Effector memory CD8-positive, alpha-beta T cell (primary cell): ENCODE data around the gene PLEKHG1.

Experiments
- ATAC-seq: fragments of 150-1000 bp; cut with Tn5 transposase; replicated peaks from 2 replicates; pipeline ENCODE4 v1.10.0; 2021; ENCODE audit warnings: mild to moderate bottlenecking, moderate library complexity
- DNase-seq, 3 experiments: peaks; one replicate each; pipeline ENCODE4 v3.0.0; 2021
- H3K27ac Mint-ChIP-seq, 2 donors: one replicate each; pipeline ENCODE4 v1.8.0; 2022; ENCODE audit warnings: mild to moderate bottlenecking in 2 of 2, mixed read lengths in 2 of 2, moderate library complexity in 2 of 2
- H3K27me3 Mint-ChIP-seq, 2 donors: one replicate each; pipeline ENCODE4 v1.8.0; 2022; ENCODE audit warnings: mixed read lengths in 2 of 2
- H3K36me3 Mint-ChIP-seq: one replicate; pipeline ENCODE4 v1.8.0; 2022; ENCODE audit warnings: mild to moderate bottlenecking, moderate library complexity, mixed read lengths; ENCODE audit not compliant: insufficient read depth
- H3K4me1 Mint-ChIP-seq, 2 donors: one replicate each; pipeline ENCODE4 v1.8.0; 2022; ENCODE audit warnings: low read depth in 2 of 2, mixed read lengths in 2 of 2
- H3K4me3 Mint-ChIP-seq, 2 donors: one replicate each; pipeline ENCODE4 v1.8.0; 2022; ENCODE audit warnings: mild to moderate bottlenecking in 2 of 2, mixed read lengths in 2 of 2, moderate library complexity in 2 of 2
- H3K9me3 Mint-ChIP-seq, 2 donors: one replicate each; pipeline ENCODE4 v1.8.0; 2022; ENCODE audit warnings: mixed read lengths in 2 of 2

The PLEKHG1 gene

GRCh38 chr6:150617062-150617461, 17.4 kb downstream of the PLEKHG1 start:
- H3K4me1 Mint-ChIP-seq, result peaks cover 0 to 4% of the 10 kb centered on the region in 2 donors
- no peak for DNase-seq
- peaks cover 0 to 22% of the 10 kb centered on the region in 2 donors for H3K27me3 Mint-ChIP-seq
- no peaks in the 10 kb centered on the region for H3K36me3 Mint-ChIP-seq
- ATAC-seq, result no peak
- H3K9me3 Mint-ChIP-seq, result no peaks in the 10 kb centered on the region
- no peak overlapping the region for H3K4me3 Mint-ChIP-seq
- no peak overlapping the region for H3K27ac Mint-ChIP-seq

- no peaks in the 10 kb centered on the region for H3K36me3 Mint-ChIP-seq
- no peak for DNase-seq
- H3K27ac Mint-ChIP-seq, result no peak overlapping the region
These were observed 18.1 kb downstream of the PLEKHG1 start for GRCh38 chr6:150617496-150618460.

GRCh38 chr6:150619275-150619674, 19.6 kb downstream of the PLEKHG1 start:
- Mint-ChIP-seq H3K9me3 (no peaks in the 10 kb centered on the region), H3K27me3 (peaks cover 0 to 8% of the 10 kb centered on the region in 2 donors), H3K36me3 (no peaks in the 10 kb centered on the region), H3K27ac (no peak overlapping the region), H3K4me1 (peaks cover 4 to 10% of the 10 kb centered on the region in 2 donors), H3K4me3 (no peak overlapping the region)
- DNase-seq, result no peak
- ATAC-seq, result no peak

More at GRCh38 chr6:150617496-150618460, 18.1 kb downstream of the PLEKHG1 start:
- Mint-ChIP-seq H3K4me3 (no peak overlapping the region), H3K27me3 (peaks cover 0 to 18% of the 10 kb centered on the region in 2 donors), H3K9me3 (no peaks in the 10 kb centered on the region), H3K4me1 (peaks cover 0 to 5% of the 10 kb centered on the region in 2 donors)
- no peak for ATAC-seq

- H3K4me3 Mint-ChIP-seq, result no peak overlapping the region
- H3K9me3 Mint-ChIP-seq, result no peaks in the 10 kb centered on the region
- H3K27me3 Mint-ChIP-seq, result peaks cover 0 to 8% of the 10 kb centered on the region in 2 donors
- ATAC-seq (no peak), DNase-seq (no peak)
- no peaks in the 10 kb centered on the region for H3K36me3 Mint-ChIP-seq
- H3K4me1 Mint-ChIP-seq, result peaks cover 4 to 10% of the 10 kb centered on the region in 2 donors
- H3K27ac Mint-ChIP-seq, result no peak overlapping the region
These were observed 20.6 kb downstream of the PLEKHG1 start for GRCh38 chr6:150620244-150620643.

GRCh38 chr6:150620763-150621162, 21.1 kb downstream of the PLEKHG1 start:
- no peak overlapping the region for H3K4me3 Mint-ChIP-seq
- no peaks in the 10 kb centered on the region for H3K36me3 Mint-ChIP-seq
- no peaks in the 10 kb centered on the region for H3K9me3 Mint-ChIP-seq
- DNase-seq, result no peak
- H3K4me1 Mint-ChIP-seq, result peaks cover 4 to 10% of the 10 kb centered on the region in 2 donors
- H3K27ac Mint-ChIP-seq, result no peak overlapping the region
- peaks cover 0 to 8% of the 10 kb centered on the region in 2 donors for H3K27me3 Mint-ChIP-seq
- ATAC-seq, result no peak

GRCh38 chr6:150622476-150622875, 22.8 kb downstream of the PLEKHG1 start:
- Mint-ChIP-seq H3K27ac (no peak overlapping the region), H3K27me3 (peaks cover 0 to 8% of the 10 kb centered on the region in 2 donors), H3K4me1 (peaks cover 4 to 10% of the 10 kb centered on the region in 2 donors), H3K4me3 (no peak overlapping the region), H3K36me3 (no peaks in the 10 kb centered on the region), H3K9me3 (no peaks in the 10 kb centered on the region)
- no peak for DNase-seq
- no peak for ATAC-seq

- ATAC-seq (peak; percentile 76), DNase-seq (no peak)
- Mint-ChIP-seq H3K27ac (no peak overlapping the region), H3K27me3 (peaks cover 0 to 8% of the 10 kb centered on the region in 2 donors), H3K36me3 (no peaks in the 10 kb centered on the region), H3K4me1 (peaks cover 4 to 10% of the 10 kb centered on the region in 2 donors), H3K4me3 (no peak overlapping the region), H3K9me3 (no peaks in the 10 kb centered on the region)
These were observed 23.5 kb downstream of the PLEKHG1 start for GRCh38 chr6:150622941-150623874.

GRCh38 chr6:150624191-150624590, 24.5 kb downstream of the PLEKHG1 start:
- Mint-ChIP-seq H3K4me1 (peaks cover 4 to 8% of the 10 kb centered on the region in 2 donors), H3K9me3 (no peaks in the 10 kb centered on the region), H3K36me3 (no peaks in the 10 kb centered on the region), H3K4me3 (no peak overlapping the region), H3K27ac (no peak overlapping the region), H3K27me3 (peaks cover 0 to 4% of the 10 kb centered on the region in 2 donors)
- DNase-seq (no peak), ATAC-seq (no peak)

- H3K4me1 Mint-ChIP-seq, result peaks cover 4 to 8% of the 10 kb centered on the region in 2 donors
- H3K36me3 Mint-ChIP-seq, result no peaks in the 10 kb centered on the region
- ATAC-seq (no peak), DNase-seq (no peak)
- no peak overlapping the region for H3K27ac Mint-ChIP-seq
- H3K4me3 Mint-ChIP-seq, result no peak overlapping the region
- H3K27me3 Mint-ChIP-seq, result no peaks in the 10 kb centered on the region
- H3K9me3 Mint-ChIP-seq, result no peaks in the 10 kb centered on the region
These were observed 26.2 kb downstream of the PLEKHG1 start for GRCh38 chr6:150625927-150626326.

- Mint-ChIP-seq H3K4me1 (peaks cover 8 to 12% of the 10 kb centered on the region in 2 donors), H3K27ac (no peak overlapping the region)
These were observed 27.5 kb downstream of the PLEKHG1 start for GRCh38 chr6:150627154-150627553.

GRCh38 chr6:150627585-150628025, 27.9 kb downstream of the PLEKHG1 start:
- Mint-ChIP-seq H3K4me1 (peaks cover 12 to 17% of the 10 kb centered on the region in 2 donors), H3K27me3 (no peaks in the 10 kb centered on the region), H3K36me3 (no peaks in the 10 kb centered on the region), H3K4me3 (no peak overlapping the region), H3K9me3 (no peaks in the 10 kb centered on the region), H3K27ac (no peak overlapping the region)
- DNase-seq, result no peak
- ATAC-seq, result no peak

More at GRCh38 chr6:150627154-150627553, 27.5 kb downstream of the PLEKHG1 start:
- Mint-ChIP-seq H3K4me3 (no peak overlapping the region), H3K9me3 (no peaks in the 10 kb centered on the region), H3K36me3 (no peaks in the 10 kb centered on the region), H3K27me3 (no peaks in the 10 kb centered on the region)
- DNase-seq, result no peak
- ATAC-seq, result no peak

GRCh38 chr6:150628908-150629307, 29.2 kb downstream of the PLEKHG1 start:
- DNase-seq, result no peak
- H3K27me3 Mint-ChIP-seq, result no peaks in the 10 kb centered on the region
- H3K9me3 Mint-ChIP-seq, result no peaks in the 10 kb centered on the region
- H3K4me3 Mint-ChIP-seq, result no peak overlapping the region
- no peak overlapping the region for H3K27ac Mint-ChIP-seq
- H3K36me3 Mint-ChIP-seq, result no peaks in the 10 kb centered on the region
- ATAC-seq, result no peak
- H3K4me1 Mint-ChIP-seq, result peaks cover 20 to 26% of the 10 kb centered on the region in 2 donors

- Mint-ChIP-seq H3K36me3 (no peaks in the 10 kb centered on the region), H3K4me3 (peak overlapping the region; percentile 11 to 26), H3K9me3 (no peaks in the 10 kb centered on the region), H3K4me1 (peaks cover 24 to 45% of the 10 kb centered on the region in 2 donors), H3K27ac (peak overlapping the region; percentile 8 to 97), H3K27me3 (no peaks in the 10 kb centered on the region)
- ATAC-seq (no peak), DNase-seq (no peak)
These were observed 31.7 kb downstream of the PLEKHG1 start for GRCh38 chr6:150631283-150631983.
